Measurements from ENCODE around the gene AKT1. TPM values are rescaled to one million over a fixed set of nuclear protein-coding genes. Genes with fewer than 3 reads are reported as not detected.

Gene AKT1
- polyA plus RNA-seq, 1 experiment, result 104 TPM

- ChIA-PET CTCF (interaction anchor here (0.5 to 1.4 kb wide), 2 partner anchors 28 to 30 kb away, joined by 3 to 8 read pairs; no protein-coding TSS in a partner anchor), POLR2A (no interaction called here)
- Histone ChIP-seq H3K27me3 (ENCODE audit: control insufficient read depth, insufficient read depth, low read length) (no peaks in the 10 kb centered on the region), H3K27ac (ENCODE audit: low read depth, low read length) (no peak overlapping the region), H3K4me3 (ENCODE audit: low read depth, low read length) (no peak overlapping the region), H3K9me3 (ENCODE audit: control insufficient read depth, insufficient read depth, low read length) (no peaks in the 10 kb centered on the region; the same call in 1 of the 2 replicates)
- TF ChIP-seq CTCF (IDR thresholded peaks at IDR 0.05; ENCODE audit: low read depth, low read length), result no peak
- no peak for DNase-seq (ENCODE audit: low read depth, low spot score)
These were observed 3.0 kb upstream of the AKT1 start for GRCh38 chr14:104798300-104799243.

- no peak for DNase-seq (ENCODE audit: low read depth, low spot score)
- no peak for TF ChIP-seq CTCF (IDR thresholded peaks at IDR 0.05; ENCODE audit: low read depth, low read length)
- Histone ChIP-seq H3K27ac (ENCODE audit: low read depth, low read length) (no peak overlapping the region), H3K27me3 (ENCODE audit: control insufficient read depth, insufficient read depth, low read length) (no peaks in the 10 kb centered on the region), H3K9me3 (ENCODE audit: control insufficient read depth, insufficient read depth, low read length) (no peaks in the 10 kb centered on the region; the same call in 1 of the 2 replicates), H3K4me3 (ENCODE audit: low read depth, low read length) (no peak overlapping the region)
- ChIA-PET POLR2A (no interaction called here), CTCF (no interaction called here)
These were observed 1.8 kb upstream of the AKT1 start for GRCh38 chr14:104797115-104798044.

- no peak overlapping the region for H3K4me3 ChIP-seq (ENCODE audit: low read depth, low read length)
- DNase-seq (ENCODE audit: low read depth, low spot score), result no peak
- TF ChIP-seq CTCF (IDR thresholded peaks at IDR 0.05; ENCODE audit: low read depth, low read length), result no peak
- no peaks in the 10 kb centered on the region for H3K27me3 ChIP-seq (ENCODE audit: control insufficient read depth, insufficient read depth, low read length)
- ChIA-PET CTCF (no interaction called here), POLR2A (no interaction called here)
- H3K9me3 ChIP-seq (ENCODE audit: control insufficient read depth, insufficient read depth, low read length), result no peaks in the 10 kb centered on the region; the same call in 1 of the 2 replicates
- H3K27ac ChIP-seq (ENCODE audit: low read depth, low read length), result no peak overlapping the region
These were observed 1.1 kb upstream of the AKT1 start for GRCh38 chr14:104796687-104797081.

DNA sequence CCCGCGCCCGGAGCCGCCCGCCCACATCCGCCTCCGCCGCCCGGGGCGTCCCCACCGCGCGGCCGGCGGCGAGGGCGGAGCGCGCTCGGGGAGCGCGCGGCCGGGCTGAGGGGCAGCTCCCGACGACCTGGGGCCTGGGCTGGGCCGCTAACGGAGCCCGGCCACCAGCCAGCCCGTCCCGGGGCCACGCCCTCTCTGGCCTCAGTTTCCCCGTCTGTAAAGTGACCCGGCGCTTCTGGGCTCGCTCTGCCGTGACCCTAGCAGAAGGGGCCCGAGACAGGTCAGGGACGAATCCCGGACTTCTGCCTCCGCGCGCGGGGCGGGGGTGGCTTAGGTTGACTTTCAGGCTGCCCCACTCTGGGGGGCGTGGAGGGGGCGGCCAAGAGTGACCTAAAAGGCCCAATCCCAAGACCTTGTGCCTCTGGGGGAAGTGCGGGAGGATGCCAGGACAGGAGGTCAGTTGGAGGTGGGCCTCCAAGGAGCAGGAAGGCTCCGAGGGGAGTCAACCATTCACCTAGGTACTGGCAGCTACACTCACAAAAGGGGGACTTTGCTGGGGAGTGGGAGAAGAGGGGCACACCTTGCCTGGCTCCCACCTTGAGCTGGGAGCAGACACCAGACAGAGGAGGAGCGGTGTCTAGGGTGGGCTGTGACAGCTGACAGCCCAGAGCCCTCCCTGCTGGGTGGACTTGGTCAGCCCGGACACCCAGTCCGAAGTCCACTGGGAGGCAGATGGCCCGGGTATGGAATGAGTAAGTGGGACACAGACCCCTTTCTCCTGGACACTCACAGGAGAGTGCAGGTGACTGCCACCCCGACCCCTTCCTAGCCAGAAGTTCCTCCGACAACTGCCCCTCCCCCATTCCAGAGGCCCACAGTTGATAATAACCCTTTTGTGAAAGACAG lies 486 bp upstream of the AKT1 start:
- H3K27me3 ChIP-seq (ENCODE audit: control insufficient read depth, insufficient read depth, low read length), result no peaks in the 10 kb centered on the region
- ChIA-PET POLR2A (interaction anchor here (0.6 kb wide), 2 partner anchors 8 to 454 kb away, joined by 3 to 4 read pairs; no protein-coding TSS in a partner anchor), CTCF (interaction anchor here (1.3 kb wide), 1 partner anchor 25 kb away, joined by 3 read pairs; no protein-coding TSS in a partner anchor)
- peak overlapping the region; percentile 60 for H3K4me3 ChIP-seq (ENCODE audit: low read depth, low read length)
- no peaks in the 10 kb centered on the region; the same call in 1 of the 2 replicates for H3K9me3 ChIP-seq (ENCODE audit: control insufficient read depth, insufficient read depth, low read length)
- TF ChIP-seq CTCF (IDR thresholded peaks at IDR 0.05; ENCODE audit: low read depth, low read length), result no peak
- no peak for DNase-seq (ENCODE audit: low read depth, low spot score)
- H3K27ac ChIP-seq (ENCODE audit: low read depth, low read length), result no peak overlapping the region
